OCI-LY3 (cell line): Measurements from ENCODE around the gene EXOC4.

Experiments used
- H2AFZ ChIP-seq: fragments of 200-600, 300-600 bp; shearing (Covaris generic); 2 replicates; pipeline ENCODE4 v1.6.0; 2014; ENCODE audit warnings: antibody characterized with exemption, low read depth, low read length
- H3K27ac ChIP-seq: fragments of 200-600, 300-600 bp; sonication (generic); 2 replicates; pipeline ENCODE4 v1.5.1; 2014; ENCODE audit warnings: mild to moderate bottlenecking, low read length, moderate library complexity, mixed read lengths
- H3K27me3 ChIP-seq: fragments of 200-600, 300-600 bp; sonication (generic); 2 replicates; pipeline ENCODE4 v1.6.1; 2014; ENCODE audit warnings: low read depth, low read length, mixed read lengths
- H3K36me3 ChIP-seq: fragments of 200-600, 300-600 bp; sonication (generic); replicated peaks from 2 replicates; pipeline ENCODE3; 2014; ENCODE audit warnings: low read depth, low read length, mixed read lengths
- H3K4me1 ChIP-seq: fragments of 300-600, 200-600 bp; sonication (generic); 2 replicates; pipeline ENCODE4 v1.6.1; 2014; ENCODE audit warnings: low read length, mixed read lengths
- H3K4me2 ChIP-seq: fragments of 200-600, 300-600 bp; sonication (generic); 2 replicates; pipeline ENCODE4 v1.6.1; 2014; ENCODE audit warnings: low read length, mixed read lengths
- H3K4me3 ChIP-seq: fragments of 300-600, 200-600 bp; sonication (generic); 2 replicates; pipeline ENCODE4 v1.5.1; 2014; ENCODE audit warnings: antibody characterized with exemption, mild to moderate bottlenecking, low read length, moderate library complexity
- H3K79me2 ChIP-seq: fragments of 300-600, 200-600 bp; shearing (Covaris generic); 2 replicates; pipeline ENCODE4 v1.6.1; 2014; ENCODE audit warnings: mild to moderate bottlenecking, low read length, mixed read lengths
- H3K9ac ChIP-seq: fragments of 300-600, 200-600 bp; shearing (Covaris generic); 2 replicates; pipeline ENCODE4 v1.6.0; 2014; ENCODE audit warnings: mild to moderate bottlenecking, low read length, moderate library complexity
- H3K9me3 ChIP-seq: fragments of 200-600, 300-600 bp; shearing (Covaris generic); 2 replicates; pipeline ENCODE4 v1.6.1; 2014; ENCODE audit warnings: low read length, mixed read lengths; ENCODE audit not compliant: insufficient read depth
- H4K20me1 ChIP-seq: fragments of 200-600, 300-600 bp; sonication (generic); 2 replicates; pipeline ENCODE4 v1.6.1; 2016; ENCODE audit warnings: low read length, mixed read lengths; ENCODE audit not compliant: insufficient read depth
- EZH2phosphoT487 ChIP-seq: fragments of 200-600 bp; shearing (Covaris generic); IDR thresholded peaks from 2 replicates; pipeline ENCODE4 v1.6.1; 2018; ENCODE audit warnings: antibody characterized with exemption, mixed run types, low read depth
- TF ChIP-seq, protein P1 (sequence below): fragments of 200-600, 300-600 bp; sonication (generic); IDR thresholded peaks from 2 replicates; pipeline ENCODE4 v1.5.1; 2014; ENCODE audit warnings: antibody characterized with exemption, low read length, low read depth

EXOC4 gene

DNA sequence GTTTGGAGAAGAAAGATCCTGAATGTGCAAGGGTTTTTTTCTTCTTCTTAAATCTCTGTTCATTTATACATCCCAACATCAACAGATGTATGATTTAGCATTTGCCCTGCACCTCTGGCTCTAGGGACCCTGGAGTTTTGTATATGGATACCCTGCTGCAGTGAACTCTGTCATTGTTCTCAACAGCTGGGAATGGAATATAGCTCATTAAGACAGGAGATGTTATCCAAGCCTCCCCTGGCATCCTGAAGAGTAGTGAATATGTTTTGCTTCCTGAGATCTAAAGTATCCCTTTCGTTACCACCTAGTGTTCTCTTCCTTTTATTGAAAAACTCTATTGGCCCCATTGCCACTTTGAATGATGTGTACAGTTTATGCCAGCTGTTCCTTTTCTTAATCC is 275.9 kb downstream of the EXOC4 start:
- H4K20me1 ChIP-seq: 0 out of 2 replicates have a peak, but pooled peaks cover 4% of the 10 kb centered on the region
- 0 out of 2 replicates have a peak, but pooled peaks cover 4% of the 10 kb centered on the region for H3K4me1 ChIP-seq
- no peaks in the 10 kb centered on the region for H3K27me3 ChIP-seq
- no peak overlapping the region for H3K9ac ChIP-seq
- H3K4me3 ChIP-seq: no peak overlapping the region
- H3K4me2 ChIP-seq: no peak overlapping the region
- H3K79me2 ChIP-seq: no peaks in the 10 kb centered on the region
- no peak for TF ChIP-seq EZH2phosphoT487
- TF ChIP-seq, protein P1, sequence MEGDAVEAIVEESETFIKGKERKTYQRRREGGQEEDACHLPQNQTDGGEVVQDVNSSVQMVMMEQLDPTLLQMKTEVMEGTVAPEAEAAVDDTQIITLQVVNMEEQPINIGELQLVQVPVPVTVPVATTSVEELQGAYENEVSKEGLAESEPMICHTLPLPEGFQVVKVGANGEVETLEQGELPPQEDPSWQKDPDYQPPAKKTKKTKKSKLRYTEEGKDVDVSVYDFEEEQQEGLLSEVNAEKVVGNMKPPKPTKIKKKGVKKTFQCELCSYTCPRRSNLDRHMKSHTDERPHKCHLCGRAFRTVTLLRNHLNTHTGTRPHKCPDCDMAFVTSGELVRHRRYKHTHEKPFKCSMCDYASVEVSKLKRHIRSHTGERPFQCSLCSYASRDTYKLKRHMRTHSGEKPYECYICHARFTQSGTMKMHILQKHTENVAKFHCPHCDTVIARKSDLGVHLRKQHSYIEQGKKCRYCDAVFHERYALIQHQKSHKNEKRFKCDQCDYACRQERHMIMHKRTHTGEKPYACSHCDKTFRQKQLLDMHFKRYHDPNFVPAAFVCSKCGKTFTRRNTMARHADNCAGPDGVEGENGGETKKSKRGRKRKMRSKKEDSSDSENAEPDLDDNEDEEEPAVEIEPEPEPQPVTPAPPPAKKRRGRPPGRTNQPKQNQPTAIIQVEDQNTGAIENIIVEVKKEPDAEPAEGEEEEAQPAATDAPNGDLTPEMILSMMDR: no peak
- H2AFZ ChIP-seq: no peak overlapping the region
- H3K36me3 ChIP-seq: no peaks in the 10 kb centered on the region
- H3K9me3 ChIP-seq: no peaks in the 10 kb centered on the region
- H3K27ac ChIP-seq: no peak overlapping the region

DNA sequence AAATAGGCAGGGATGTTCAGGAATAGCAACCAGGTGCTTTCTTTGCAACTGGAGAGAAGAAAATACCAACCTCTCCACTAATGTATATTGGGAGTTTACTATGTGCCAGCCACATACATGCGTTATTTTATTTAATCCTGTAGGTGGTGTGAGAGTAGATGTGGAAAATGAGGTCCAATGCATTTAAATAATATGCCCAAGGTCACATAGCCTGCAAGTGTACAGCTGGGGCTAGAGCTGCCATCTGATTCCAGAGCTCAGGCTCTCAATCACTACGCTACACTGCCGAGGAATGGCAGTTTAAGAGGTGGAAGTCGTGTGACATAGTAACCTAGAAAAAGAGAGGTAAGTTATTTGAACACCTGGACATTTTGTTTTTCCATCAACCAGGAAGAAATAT is 277.0 kb downstream of the EXOC4 start:
- TF ChIP-seq EZH2phosphoT487: no peak
- TF ChIP-seq, protein P1: no peak
- no peak overlapping the region for H3K4me2 ChIP-seq
- no peaks in the 10 kb centered on the region for H3K36me3 ChIP-seq

DNA sequence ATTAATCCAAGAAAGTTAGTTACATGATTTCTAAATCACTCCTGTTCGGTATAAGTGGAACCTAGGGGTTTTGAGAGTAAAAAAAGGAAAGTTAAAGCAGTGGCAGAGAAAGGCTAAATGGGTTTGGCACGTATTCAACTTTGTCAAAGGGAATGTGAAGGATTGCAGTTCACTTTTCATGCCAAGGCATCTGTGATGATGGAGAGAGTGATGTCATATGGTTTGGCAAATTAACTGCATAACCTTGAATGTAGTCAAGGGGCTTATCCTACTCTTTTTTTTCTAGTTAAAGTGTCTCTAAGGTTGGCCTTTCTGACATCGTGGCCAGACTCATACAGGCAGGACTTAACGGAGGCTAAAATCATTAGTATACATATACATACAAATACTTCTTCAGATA is 277.8 kb downstream of the EXOC4 start:
- TF ChIP-seq, protein P1: no peak
- TF ChIP-seq EZH2phosphoT487: no peak
- Histone ChIP-seq H3K4me3 (no peak overlapping the region), H3K9me3 (no peaks in the 10 kb centered on the region), H3K27ac (no peak overlapping the region), H4K20me1 (0 out of 2 replicates have a peak, but pooled peaks cover 4% of the 10 kb centered on the region), H3K27me3 (no peaks in the 10 kb centered on the region), H3K36me3 (no peaks in the 10 kb centered on the region), H3K9ac (no peak overlapping the region), H3K79me2 (no peaks in the 10 kb centered on the region), H2AFZ (no peak overlapping the region), H3K4me1 (0 out of 2 replicates have a peak, but pooled peaks cover 4% of the 10 kb centered on the region), H3K4me2 (no peak overlapping the region)

More for the DNA sequence above, 277.0 kb downstream of the EXOC4 start:
- no peak overlapping the region for H3K4me3 ChIP-seq
- H3K79me2 ChIP-seq: no peaks in the 10 kb centered on the region
- H3K9me3 ChIP-seq: no peaks in the 10 kb centered on the region
- H3K27me3 ChIP-seq: no peaks in the 10 kb centered on the region
- no peak overlapping the region for H3K27ac ChIP-seq
- H4K20me1 ChIP-seq: 0 out of 2 replicates have a peak, but pooled peaks cover 4% of the 10 kb centered on the region
- H3K9ac ChIP-seq: no peak overlapping the region
- H3K4me1 ChIP-seq: 0 out of 2 replicates have a peak, but pooled peaks cover 4% of the 10 kb centered on the region
- H2AFZ ChIP-seq: no peak overlapping the region

DNA sequence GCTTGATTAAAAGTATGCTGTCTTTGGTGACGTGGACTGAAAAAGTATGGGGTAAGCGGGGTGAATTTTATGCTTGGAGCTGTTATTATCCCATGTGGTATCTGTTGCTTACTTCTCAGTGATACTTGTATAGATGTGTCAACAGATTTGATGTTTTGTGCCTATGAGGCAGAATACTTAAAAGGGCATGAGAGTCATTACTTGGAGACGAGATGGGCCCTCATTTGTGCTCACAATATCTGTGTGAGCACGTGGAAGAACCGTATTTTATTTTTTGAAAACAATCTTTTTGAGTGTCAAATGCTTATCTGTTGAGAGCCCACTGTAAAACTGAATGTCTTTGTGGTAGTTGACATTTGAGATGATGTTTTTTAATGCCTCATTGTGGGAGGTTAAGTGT is 281.9 kb downstream of the EXOC4 start:
- Histone ChIP-seq H3K27me3 (no peaks in the 10 kb centered on the region), H3K4me1 (no peaks in the 10 kb centered on the region), H3K36me3 (no peaks in the 10 kb centered on the region), H3K27ac (no peak overlapping the region), H3K79me2 (no peaks in the 10 kb centered on the region), H3K4me3 (no peak overlapping the region), H4K20me1 (no peaks in the 10 kb centered on the region), H3K9ac (no peak overlapping the region), H3K4me2 (no peak overlapping the region), H3K9me3 (no peaks in the 10 kb centered on the region), H2AFZ (no peak overlapping the region)
- no peak for TF ChIP-seq EZH2phosphoT487
- TF ChIP-seq, protein P1: no peak
